Tibial artery (tissue), 4 donors: ENCODE results near the gene UBE2G2.
"Not testable (repeated sequence)": the region's sequence is repeated elsewhere in the genome, so short reads cannot be mapped to it uniquely, and the experiment has no call there.

Experiments used
- DNase-seq, 2 donors: peaks; one replicate each; pipeline ENCODE4 v3.0.0-alpha.2; 2019
- H3K27ac ChIP-seq, 2 donors: fragments of 200-600 bp; sonication (generic) in 1 of 2; 1 replicate in 1 of 2; 2 replicates in 1 of 2; pipeline ENCODE4 v1.5.1; 2018 to 2019; ENCODE audit warnings: mild to moderate bottlenecking in 1 of 2
- H3K27me3 ChIP-seq, 2 donors: fragments of 200-600 bp; sonication (generic) in 1 of 2; one replicate each; pipeline versions ENCODE4 v1.5.1 to v1.6.0; 2016 to 2019
- H3K36me3 ChIP-seq, 3 donors: fragments of 200-600 bp; sonication (generic) in 2 of 3; one replicate each; pipeline ENCODE4 v1.5.1; 2016 to 2019; ENCODE audit warnings: mild to moderate bottlenecking in 2 of 3
- H3K4me1 ChIP-seq, 4 donors: fragments of 200-600 bp; sonication (generic) in 2 of 4; 1 replicate in 3 of 4; 2 replicates in 1 of 4; pipeline ENCODE4 v1.5.1; 2016 to 2019
- H3K4me3 ChIP-seq, 2 donors: fragments of 200-600 bp; sonication (generic) in 1 of 2; 1 replicate in 1 of 2; 2 replicates in 1 of 2; pipeline ENCODE4 v1.5.1; 2018 to 2019; ENCODE audit warnings: mild to moderate bottlenecking in 2 of 2
- H3K9me3 ChIP-seq, 3 donors: fragments of 200-600 bp; sonication (generic) in 1 of 3; one replicate each; pipeline ENCODE4 v1.5.1; 2016 to 2019
- CTCF ChIP-seq, 2 experiments: fragments of 200-600 bp in 1 of 2; fragments of 450-650 bp in 1 of 2; IDR thresholded peaks; one replicate each; pipeline ENCODE4 v1.5.1; 2017 to 2019; ENCODE audit warnings: antibody characterized with exemption in 2 of 2, mild to moderate bottlenecking in 1 of 2, moderate library complexity in 1 of 2
- intact Hi-C: fragments of 100-400 bp; cut with DNase I; formaldehyde crosslinking; loops from one replicate; pipeline ENCODE4 v1.15.0; 2023; ENCODE audit warnings: low total_unique reads

The UBE2G2 gene

DNA sequence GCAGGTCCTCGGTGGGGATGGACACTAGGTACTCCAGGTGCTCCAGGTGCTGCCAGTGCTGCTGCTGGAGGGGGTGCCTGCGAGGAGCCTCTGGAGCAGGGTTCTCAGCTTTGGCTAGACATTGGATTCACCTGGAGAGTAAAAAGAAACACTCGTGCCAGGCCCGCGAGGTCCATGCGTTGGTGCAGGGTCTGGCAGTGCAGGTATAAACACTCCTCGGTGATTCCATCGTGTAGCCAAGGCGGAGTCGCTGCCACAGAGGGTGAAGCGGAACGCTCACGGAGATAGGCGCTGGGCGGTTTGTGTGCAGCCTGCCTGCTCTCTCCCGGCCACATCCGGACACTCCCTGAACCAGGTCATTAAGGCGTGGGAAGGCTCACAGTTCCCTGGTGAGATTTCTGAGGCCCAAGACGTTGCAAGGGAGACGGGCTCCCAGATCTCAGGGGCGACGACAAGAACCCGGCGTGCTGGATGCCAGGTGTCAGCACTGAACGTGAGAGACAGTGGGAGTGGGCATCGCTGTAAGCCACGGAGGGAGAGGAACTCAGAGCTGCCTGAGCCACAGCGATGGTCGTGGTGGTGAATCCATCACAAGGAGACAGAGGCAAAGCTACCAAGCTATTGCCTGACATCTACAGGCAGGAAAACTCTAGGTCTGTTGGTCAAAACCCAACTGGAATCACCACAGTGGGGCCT lies 33.5 kb upstream of the UBE2G2 start:
- Histone ChIP-seq H3K9me3 (no peaks in the 10 kb centered on the region), H3K27ac (no peak overlapping the region), H3K4me3 (no peak overlapping the region), H3K4me1 (peaks cover 0 to 6% (median 3%) of the 10 kb centered on the region in 4 donors), H3K27me3 (peaks cover 0 to 15% of the 10 kb centered on the region in 2 donors), H3K36me3 (no peaks in the 10 kb centered on the region)
- DNase-seq, result peak in 1 of 2 donors; percentile 51
- no peak for TF ChIP-seq CTCF (IDR thresholded peaks at IDR 0.05)
- intact Hi-C loops, result loop anchor here (5.0 kb wide), 1 partner anchor 1848 kb away; no protein-coding TSS in a partner anchor

DNA sequence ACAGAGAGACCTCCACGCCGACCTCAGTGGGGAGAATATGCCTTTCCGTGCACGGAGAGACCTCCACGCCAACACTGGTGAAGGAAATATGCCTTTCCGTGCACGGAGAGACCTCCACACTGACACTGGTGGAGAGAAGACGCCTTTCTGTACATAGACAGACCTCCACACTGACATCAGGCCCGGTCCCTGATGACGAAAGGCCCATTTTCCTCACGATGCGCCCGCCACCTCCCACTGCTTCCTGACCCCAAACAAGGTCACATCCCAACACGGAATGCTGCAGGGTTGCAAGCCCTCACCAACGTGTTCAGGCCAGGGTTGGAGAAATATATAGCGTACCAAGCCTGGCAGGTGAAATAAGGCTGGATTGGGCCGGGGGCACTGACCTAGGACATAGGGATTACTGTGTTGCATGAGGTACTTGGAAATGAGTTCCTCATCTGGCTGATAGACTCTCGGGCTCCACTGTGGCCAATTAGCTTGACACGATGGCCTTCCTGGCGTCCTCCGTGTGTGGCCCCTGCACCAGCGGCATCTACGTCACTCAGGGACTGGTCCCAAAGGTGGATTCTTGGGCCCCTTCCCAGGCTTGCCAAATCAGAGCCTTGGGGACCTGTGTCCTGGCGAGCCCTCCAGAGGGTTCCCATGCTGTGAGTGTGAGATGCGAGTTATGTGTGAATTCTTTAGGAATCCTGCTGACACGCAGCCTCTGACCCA lies 32.8 kb upstream of the UBE2G2 start:
- Histone ChIP-seq H3K36me3 (no peaks in the 10 kb centered on the region), H3K4me3 (no peak overlapping the region), H3K27ac (no peak overlapping the region), H3K27me3 (peaks cover 0 to 15% of the 10 kb centered on the region in 2 donors), H3K4me1 (peaks cover 0 to 6% (median 3%) of the 10 kb centered on the region in 4 donors), H3K9me3 (peaks cover 0 to under 1% (median 0%) of the 10 kb centered on the region in 3 donors)
- peak in 1 of 2 donors; percentile 51 for DNase-seq
- intact Hi-C loops, result loop anchor here (5.0 kb wide), 1 partner anchor 1847 kb away; no protein-coding TSS in a partner anchor
- TF ChIP-seq CTCF (IDR thresholded peaks at IDR 0.05), result no peak

- Histone ChIP-seq H3K27me3 (peaks cover 0 to 15% of the 10 kb centered on the region in 2 donors), H3K4me1 (peaks cover 0 to 6% (median 3%) of the 10 kb centered on the region in 4 donors), H3K27ac (no peak overlapping the region), H3K36me3 (no peaks in the 10 kb centered on the region), H3K4me3 (no peak overlapping the region), H3K9me3 (peaks cover 0 to 6% (median 5%) of the 10 kb centered on the region in 3 donors)
- intact Hi-C loops, result loop anchor here (5.0 kb wide), 1 partner anchor 1846 kb away; no protein-coding TSS in a partner anchor
- DNase-seq, result no peak
- TF ChIP-seq CTCF (IDR thresholded peaks at IDR 0.05), result no peak
Observed at GRCh38 chr21:44833663-44834062, 32.0 kb upstream of the UBE2G2 start.

GRCh38 chr21:44832516-44833255 lies 31.1 kb upstream of the UBE2G2 start:
- not testable (repeated sequence) for H3K36me3 ChIP-seq, H3K4me3 ChIP-seq, H3K4me1 ChIP-seq, H3K27ac ChIP-seq
- intact Hi-C loops, result loop anchor here (5.0 kb wide), 1 partner anchor 1845 kb away; no protein-coding TSS in a partner anchor
- DNase-seq, result peak in 1 of 2 donors; percentile 25
- Histone ChIP-seq H3K9me3 (peaks cover 0 to 13% (median 5%) of the 10 kb centered on the region in 3 donors), H3K27me3 (peaks cover 0 to 15% of the 10 kb centered on the region in 2 donors)

- no peak overlapping the region for H3K4me3 ChIP-seq
- H3K4me1 ChIP-seq, result peaks cover 0 to under 1% (median 0%) of the 10 kb centered on the region in 4 donors
- no peaks in the 10 kb centered on the region for H3K36me3 ChIP-seq
- peaks cover 0 to 5% of the 10 kb centered on the region in 2 donors for H3K27me3 ChIP-seq
- TF ChIP-seq CTCF (IDR thresholded peaks at IDR 0.05), result no peak
- no peak overlapping the region for H3K27ac ChIP-seq
- DNase-seq, result peak in 1 of 2 donors; percentile 3
- peaks cover 0 to 19% (median 5%) of the 10 kb centered on the region in 3 donors for H3K9me3 ChIP-seq
- intact Hi-C loops, result loop anchor here (5.0 kb wide), 1 partner anchor 1844 kb away; no protein-coding TSS in a partner anchor
Observed at GRCh38 chr21:44831227-44831860, 29.7 kb upstream of the UBE2G2 start.
